Naive thymus-derived CD8-positive, alpha-beta T cell (primary cell): ENCODE measurements around the gene NUBPL. TPM values are rescaled to one million over a fixed set of nuclear protein-coding genes. Genes with fewer than 3 reads are reported as not detected.
"Not testable (repeated sequence)": the region's sequence is repeated elsewhere in the genome, so short reads cannot be mapped to it uniquely, and the experiment has no call there.

Source experiments
- ATAC-seq, 2 donors: fragments of 150-1000 bp; cut with Tn5 transposase in 1 of 2; sonication (Bioruptor Pico), chemical (Tn5 transposase) in 1 of 2; 1 replicate in 1 of 2; 2 replicates in 1 of 2; pipeline ENCODE4 v1.10.0; 2021; ENCODE audit warnings: mild to moderate bottlenecking in 2 of 2, moderate library complexity in 2 of 2
- POLR2A ChIA-PET: fragments of 350-600 bp; sonication (Branson Sonifier 250); formaldehyde crosslinking; loops from one replicate; lab custom pipeline; 2021; ENCODE audit warnings: antibody characterized with exemption; lab: Charles Lee
- DNase-seq, 10 donors: peaks; one replicate each; pipeline versions ENCODE4 v3.0.0 to v3.0.0-alpha.2; 2020 to 2022
- H3K27ac Mint-ChIP-seq, 10 donors: one replicate each; pipeline ENCODE4 v1.8.0; 2020 to 2022; ENCODE audit warnings: mild to moderate bottlenecking in 10 of 10, mixed read lengths in 10 of 10, moderate library complexity in 4 of 10, inconsistent platforms in 1 of 10
- H3K27me3 Mint-ChIP-seq, 5 donors: one replicate each; pipeline ENCODE4 v1.8.0; 2021 to 2022; ENCODE audit warnings: mixed read lengths in 5 of 5
- H3K36me3 Mint-ChIP-seq, 3 donors: one replicate each; pipeline ENCODE4 v1.8.0; 2020 to 2022; ENCODE audit warnings: mixed read lengths in 3 of 3, mild to moderate bottlenecking in 2 of 3, inconsistent platforms in 1 of 3
- H3K4me1 Mint-ChIP-seq, 4 donors: one replicate each; pipeline ENCODE4 v1.8.0; 2021 to 2022; ENCODE audit warnings: mixed read lengths in 4 of 4
- H3K4me3 Mint-ChIP-seq, 10 donors: one replicate each; pipeline ENCODE4 v1.8.0; 2020 to 2022; ENCODE audit warnings: mild to moderate bottlenecking in 10 of 10, mixed read lengths in 10 of 10, moderate library complexity in 6 of 10, inconsistent platforms in 1 of 10
- H3K9me3 Mint-ChIP-seq, 9 donors: one replicate each; pipeline ENCODE4 v1.8.0; 2020 to 2022; ENCODE audit warnings: mixed read lengths in 9 of 9, mild to moderate bottlenecking in 3 of 9, inconsistent platforms in 1 of 9, moderate library complexity in 1 of 9
- polyA plus RNA-seq, 3 donors: library from polyadenylated mRNA; unstranded; fragments of 300-500 nt; fragmentation: Illumina TruSeq; gene quantifications; one replicate each; pipeline ENCODE4 v1.2.3, GENCODE V29; 2021
- total RNA-seq, 8 experiments: library from RNA in 2 of 8; stranded (reverse) in 2 of 8; gene quantifications; one replicate each; pipeline ENCODE4 v1.2.3 and lab custom pipeline; 2021 to 2026

The NUBPL gene
- total and polyA plus RNA-seq, 5 experiments from 2014 or later: 6.7 to 11.3 (median 8.6) TPM

DNA sequence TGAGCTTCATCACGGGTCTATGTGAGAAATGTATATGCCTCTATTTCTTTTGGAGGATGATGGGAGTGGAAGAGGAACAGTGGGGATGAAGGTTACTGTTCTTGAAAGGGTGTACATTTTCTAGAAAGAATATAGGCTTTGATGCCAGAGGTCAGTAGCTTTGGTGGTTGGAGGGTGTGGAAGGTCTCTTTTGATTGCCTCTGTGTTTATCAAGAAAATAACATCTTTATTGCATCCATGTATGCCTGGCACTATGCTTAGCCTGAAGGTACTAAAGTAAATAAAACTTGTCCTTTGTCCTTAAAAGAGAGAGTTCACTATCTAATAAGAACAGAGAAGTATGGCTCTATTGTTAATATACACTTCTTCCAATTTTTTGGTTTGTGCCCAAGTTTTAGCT is 201.8 kb downstream of the NUBPL start:
- Mint-ChIP-seq H3K27me3 (no peaks in the 10 kb centered on the region), H3K27ac (no peak overlapping the region), H3K9me3 (peaks cover 0 to 3% (median 0%) of the 10 kb centered on the region in 9 donors), H3K4me1 (no peaks in the 10 kb centered on the region), H3K36me3 (peaks cover 0 to 13% (median 3%) of the 10 kb centered on the region in 3 donors), H3K4me3 (no peak overlapping the region)
- ATAC-seq (no peak), DNase-seq (no peak)
- POLR2A ChIA-PET: no interaction called here

DNA sequence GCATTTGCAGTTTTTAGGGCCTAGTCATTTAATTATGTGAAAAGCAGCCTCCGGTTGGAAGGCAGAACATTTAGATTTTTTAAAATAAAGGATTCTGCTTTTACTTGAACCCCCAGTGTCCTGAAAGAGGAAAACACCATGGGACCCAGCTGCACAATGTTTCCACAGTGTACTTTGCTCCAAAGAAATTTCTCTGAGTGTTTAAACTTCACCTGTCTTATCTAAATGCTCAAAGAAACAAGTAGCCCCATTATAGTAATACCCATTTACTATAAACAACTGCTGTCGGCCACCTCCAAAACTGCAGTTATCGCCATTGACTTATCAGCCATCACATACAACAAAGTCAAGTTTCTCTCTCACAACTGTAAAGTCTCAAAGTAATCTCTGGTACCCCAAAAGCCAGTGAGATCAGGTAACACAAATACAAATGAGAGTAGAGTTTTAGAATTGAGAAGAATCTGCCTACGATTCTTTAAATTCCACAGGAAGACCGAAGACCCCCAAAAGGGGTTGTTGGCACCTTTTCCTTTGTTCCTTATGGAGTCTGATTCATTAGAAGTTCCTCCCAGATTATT is 205.2 kb downstream of the NUBPL start:
- H3K27ac Mint-ChIP-seq: no peak overlapping the region
- no peaks in the 10 kb centered on the region for H3K27me3 Mint-ChIP-seq
- peaks cover 0 to 2% (median 0%) of the 10 kb centered on the region in 4 donors for H3K4me1 Mint-ChIP-seq
- DNase-seq (no peak), ATAC-seq (no peak)
- peaks cover 0 to 1% (median 0%) of the 10 kb centered on the region in 9 donors for H3K9me3 Mint-ChIP-seq
- H3K36me3 Mint-ChIP-seq: peaks cover 0 to 14% (median 0%) of the 10 kb centered on the region in 3 donors
- POLR2A ChIA-PET: no interaction called here
- no peak overlapping the region for H3K4me3 Mint-ChIP-seq

DNA sequence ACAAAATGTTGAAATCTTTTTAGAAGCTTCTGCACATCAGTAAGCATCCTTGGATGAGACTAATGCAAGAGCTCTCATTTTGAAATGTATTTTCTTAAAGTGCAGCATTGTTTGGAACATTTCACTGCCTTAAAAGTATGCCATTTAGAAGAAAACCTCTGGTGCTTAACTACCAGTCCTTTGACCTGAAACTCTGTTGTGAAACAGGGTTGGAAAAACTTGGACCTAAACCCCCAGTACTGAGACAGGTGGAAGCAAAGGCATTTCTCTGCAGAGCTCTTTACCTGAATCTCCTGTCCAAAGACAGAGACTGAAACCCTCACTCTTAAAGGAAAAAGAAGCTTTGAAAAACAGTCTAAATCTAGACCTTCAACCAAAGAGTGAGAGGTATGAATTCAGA is 207.2 kb downstream of the NUBPL start:
- no peaks in the 10 kb centered on the region for H3K9me3 Mint-ChIP-seq
- POLR2A ChIA-PET: no interaction called here

DNA sequence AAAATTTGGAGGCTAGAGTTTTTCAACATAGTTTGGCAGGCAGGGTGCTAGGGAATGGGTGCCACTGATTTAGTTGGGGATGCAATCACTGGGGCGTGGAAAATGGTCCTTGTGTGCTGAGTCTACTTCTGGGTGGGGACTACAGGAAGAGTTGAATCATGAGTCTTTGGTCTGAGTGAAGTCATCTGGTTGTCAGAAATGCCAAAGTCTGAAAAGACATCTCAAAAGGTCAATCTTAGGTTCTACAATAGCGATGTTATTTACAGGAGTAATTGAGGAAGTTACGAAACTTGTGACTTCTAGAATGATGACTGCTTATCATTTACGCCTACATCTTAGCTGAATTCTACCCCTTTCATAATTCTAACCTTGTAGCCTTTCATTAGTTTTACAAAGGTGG is 209.1 kb downstream of the NUBPL start:
- Mint-ChIP-seq H3K36me3 (peaks cover 7 to 18% (median 17%) of the 10 kb centered on the region in 3 donors), H3K4me3 (no peak overlapping the region), H3K4me1 (peaks cover 0 to 2% (median 0%) of the 10 kb centered on the region in 4 donors), H3K27me3 (no peaks in the 10 kb centered on the region), H3K27ac (no peak overlapping the region), H3K9me3 (no peaks in the 10 kb centered on the region)
- DNase-seq (no peak), ATAC-seq (no peak)
- POLR2A ChIA-PET: no interaction called here

More for the DNA sequence above, 207.2 kb downstream of the NUBPL start:
- Mint-ChIP-seq H3K27me3 (no peaks in the 10 kb centered on the region), H3K36me3 (peaks cover 0 to 13% (median 2%) of the 10 kb centered on the region in 3 donors), H3K27ac (no peak overlapping the region), H3K4me3 (no peak overlapping the region), H3K4me1 (peaks cover 0 to 2% (median 0%) of the 10 kb centered on the region in 4 donors)
- DNase-seq (no peak), ATAC-seq (no peak)

DNA sequence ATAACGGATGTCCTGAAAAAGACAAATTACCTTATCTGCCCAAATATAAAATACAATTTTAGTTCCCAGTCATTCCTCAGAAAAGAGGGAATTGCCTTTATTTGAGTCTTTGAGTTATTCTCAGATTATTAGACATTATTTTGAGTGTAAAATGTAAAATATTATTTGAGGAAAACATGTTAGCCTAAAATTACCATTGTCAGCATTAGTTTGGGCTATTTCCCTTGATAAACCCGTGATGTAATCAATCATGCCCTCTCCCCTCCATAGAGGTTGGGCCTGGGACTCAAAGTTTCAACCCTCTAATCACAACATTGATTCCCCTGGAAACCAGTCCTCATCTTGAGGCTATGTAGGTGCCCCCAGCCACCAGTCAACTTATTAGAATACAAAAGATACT is 213.4 kb downstream of the NUBPL start:
- POLR2A ChIA-PET: no interaction called here
- H3K4me3 Mint-ChIP-seq: no peak overlapping the region
- no peak overlapping the region for H3K27ac Mint-ChIP-seq
- ATAC-seq (no peak), DNase-seq (no peak)
- H3K9me3 Mint-ChIP-seq: peaks cover 0 to 20% (median 5%) of the 10 kb centered on the region in 9 donors
- peaks cover 0 to 2% (median 0%) of the 10 kb centered on the region in 4 donors for H3K4me1 Mint-ChIP-seq
- no peaks in the 10 kb centered on the region for H3K27me3 Mint-ChIP-seq
- peaks cover 29 to 49% (median 32%) of the 10 kb centered on the region in 3 donors for H3K36me3 Mint-ChIP-seq

DNA sequence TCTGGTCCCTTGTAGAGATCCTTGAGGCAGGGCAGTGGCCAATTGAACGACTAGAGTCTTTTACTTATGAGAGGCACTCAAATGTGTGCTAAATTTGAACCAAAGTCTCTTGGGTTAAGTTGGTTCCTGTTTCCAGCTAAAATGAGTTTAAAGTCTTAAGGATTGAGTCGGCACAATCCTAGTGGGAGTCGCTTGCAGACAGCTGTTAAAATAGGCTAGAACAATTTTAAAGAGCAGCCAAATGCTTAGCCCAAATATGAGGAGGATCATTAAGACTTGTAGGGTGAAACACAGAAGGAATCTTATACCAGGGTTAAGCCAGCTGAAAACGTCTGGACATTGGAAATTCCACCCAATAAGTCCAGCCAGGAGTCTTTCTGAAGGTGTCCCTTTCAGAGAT is 216.1 kb downstream of the NUBPL start:
- no peak overlapping the region for H3K4me3 Mint-ChIP-seq
- ATAC-seq (no peak), DNase-seq (no peak)
- no peaks in the 10 kb centered on the region for H3K4me1 Mint-ChIP-seq
- H3K9me3 Mint-ChIP-seq: peaks cover 0 to 37% (median 21%) of the 10 kb centered on the region in 9 donors
- POLR2A ChIA-PET: no interaction called here
- peaks cover 33 to 67% (median 40%) of the 10 kb centered on the region in 3 donors for H3K36me3 Mint-ChIP-seq
- H3K27me3 Mint-ChIP-seq: no peaks in the 10 kb centered on the region
- H3K27ac Mint-ChIP-seq: no peak overlapping the region

DNA sequence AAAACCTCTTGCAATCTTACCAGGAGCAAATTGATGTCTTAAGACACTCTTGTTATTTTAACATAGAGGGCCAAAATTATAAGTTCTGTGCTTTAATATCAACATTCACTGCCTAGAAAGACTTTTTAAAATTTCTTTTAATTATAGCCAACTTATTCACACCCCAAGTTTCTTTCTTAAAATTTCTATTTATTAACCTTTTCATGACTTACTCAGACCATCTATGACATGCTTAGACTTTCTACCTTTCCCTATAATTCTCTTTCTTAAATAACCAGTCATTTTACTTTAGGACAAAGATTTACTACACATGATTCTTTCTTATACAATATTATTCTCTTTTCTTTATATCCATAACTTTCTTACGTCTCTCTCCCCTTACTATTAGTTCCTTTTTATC is 220.4 kb downstream of the NUBPL start:
- Mint-ChIP-seq H3K27me3 (no peaks in the 10 kb centered on the region), H3K4me1 (peaks cover 0 to 3% (median 0%) of the 10 kb centered on the region in 4 donors), H3K27ac (no peak overlapping the region), H3K36me3 (peaks cover 13 to 53% (median 32%) of the 10 kb centered on the region in 3 donors), H3K9me3 (peaks cover 0 to 39% (median 21%) of the 10 kb centered on the region in 9 donors), H3K4me3 (no peak overlapping the region)
- ATAC-seq (no peak), DNase-seq (no peak)
- POLR2A ChIA-PET: no interaction called here

DNA sequence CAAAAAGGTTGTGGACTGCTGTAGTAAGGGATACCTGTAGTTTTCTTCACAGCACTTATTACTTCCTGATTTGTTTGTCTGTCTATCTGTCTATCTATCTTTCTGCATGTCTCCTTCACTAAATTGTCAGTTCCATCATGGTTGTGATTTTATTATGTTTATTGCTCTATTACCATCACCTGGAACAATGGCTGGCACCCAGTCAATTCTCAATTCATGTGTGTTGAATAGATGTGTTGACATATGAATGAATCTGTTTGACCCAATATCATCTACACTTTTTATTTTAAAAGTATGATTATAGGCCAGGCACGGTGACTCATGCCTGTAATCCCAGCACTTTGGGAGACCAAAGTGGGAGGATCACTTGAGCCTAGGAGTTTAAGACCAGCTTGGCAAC is 224.4 kb downstream of the NUBPL start:
- ATAC-seq (no peak), DNase-seq (no peak)
- peaks cover 0 to 5% (median 0%) of the 10 kb centered on the region in 4 donors for H3K4me1 Mint-ChIP-seq
- POLR2A ChIA-PET: no interaction called here
- no peaks in the 10 kb centered on the region for H3K27me3 Mint-ChIP-seq
- peaks cover 24 to 42% (median 27%) of the 10 kb centered on the region in 3 donors for H3K36me3 Mint-ChIP-seq
- no peak overlapping the region for H3K4me3 Mint-ChIP-seq
- H3K27ac Mint-ChIP-seq: no peak overlapping the region
- peaks cover 0 to 17% (median 11%) of the 10 kb centered on the region in 9 donors for H3K9me3 Mint-ChIP-seq

DNA sequence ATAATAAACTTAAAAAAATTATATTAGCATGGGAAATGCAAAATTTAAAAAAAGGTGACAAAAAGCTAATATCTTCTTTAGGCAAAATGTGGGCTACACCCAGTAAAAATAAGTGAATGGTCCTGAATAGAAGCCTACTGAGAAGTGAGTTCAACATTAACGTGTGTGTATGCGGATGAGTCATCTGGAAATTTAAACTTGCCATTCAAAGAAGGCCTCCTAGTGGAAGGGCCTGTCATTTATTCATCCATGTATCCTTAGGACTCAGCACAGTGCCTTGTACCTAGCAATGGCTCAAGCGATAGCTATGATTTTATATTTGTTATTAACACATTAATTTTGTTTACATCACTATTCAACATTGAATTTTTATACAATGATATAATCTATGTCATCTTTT is 226.2 kb downstream of the NUBPL start:
- peaks cover 0 to 5% (median 0%) of the 10 kb centered on the region in 9 donors for H3K9me3 Mint-ChIP-seq
- H3K4me1 Mint-ChIP-seq: peaks cover 0 to 5% (median 0%) of the 10 kb centered on the region in 4 donors
- ATAC-seq (no peak), DNase-seq (no peak)
- no peaks in the 10 kb centered on the region for H3K27me3 Mint-ChIP-seq
- H3K36me3 Mint-ChIP-seq: peaks cover 16 to 29% (median 24%) of the 10 kb centered on the region in 3 donors
- H3K4me3 Mint-ChIP-seq: no peak overlapping the region
- H3K27ac Mint-ChIP-seq: no peak overlapping the region
- POLR2A ChIA-PET: no interaction called here

DNA sequence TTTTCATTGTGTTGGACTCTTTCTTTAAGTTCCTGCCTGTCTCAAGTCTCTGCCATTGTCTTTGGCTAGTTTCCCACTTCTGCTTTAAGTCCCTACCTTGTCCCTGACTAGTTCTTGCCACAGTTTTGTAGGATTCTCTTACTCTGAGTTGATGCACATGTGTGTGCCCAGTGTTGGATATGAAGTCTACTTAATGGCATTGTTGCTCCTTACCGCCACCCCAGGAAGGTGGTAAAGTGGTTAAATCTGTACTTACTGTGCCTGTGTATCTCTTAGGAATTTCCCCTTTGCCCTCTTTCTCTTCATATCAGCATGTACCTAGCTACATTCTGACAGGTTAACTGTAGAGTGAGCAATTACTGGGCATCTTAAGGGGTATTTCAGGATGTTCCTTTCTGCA is 227.1 kb downstream of the NUBPL start:
- peaks cover 16 to 32% (median 29%) of the 10 kb centered on the region in 3 donors for H3K36me3 Mint-ChIP-seq

DNA sequence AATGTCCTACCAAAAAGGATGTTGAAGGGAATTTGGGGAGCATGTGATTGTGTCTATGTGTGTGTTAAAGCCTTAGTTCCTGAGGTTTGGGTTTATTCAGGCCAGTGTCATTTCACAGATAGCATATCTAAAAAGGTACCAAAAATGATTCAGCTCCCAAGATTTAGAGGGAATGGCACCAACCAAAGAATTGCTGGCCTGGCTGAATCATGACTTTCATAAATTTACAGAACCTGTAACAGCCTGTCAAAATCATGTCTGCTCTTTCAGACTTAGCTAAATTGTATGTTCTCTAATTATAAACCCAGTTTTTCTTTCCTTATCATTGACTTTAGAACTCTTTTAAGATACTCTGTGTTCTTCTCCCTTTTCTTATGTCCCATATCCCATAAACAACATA is 231.5 kb downstream of the NUBPL start:
- Mint-ChIP-seq H3K4me1 (peaks cover 0 to 1% (median 0%) of the 10 kb centered on the region in 4 donors), H3K4me3 (no peak overlapping the region), H3K9me3 (peaks cover 0 to 10% (median 5%) of the 10 kb centered on the region in 9 donors), H3K27me3 (no peaks in the 10 kb centered on the region), H3K27ac (no peak overlapping the region), H3K36me3 (peaks cover 9 to 23% (median 22%) of the 10 kb centered on the region in 3 donors)
- DNase-seq (no peak), ATAC-seq (no peak)
- POLR2A ChIA-PET: no interaction called here

More for the DNA sequence above, 227.1 kb downstream of the NUBPL start:
- H3K4me3 Mint-ChIP-seq: no peak overlapping the region
- ATAC-seq (no peak), DNase-seq (no peak)
- POLR2A ChIA-PET: no interaction called here
- H3K9me3 Mint-ChIP-seq: peaks cover 0 to 8% (median 2%) of the 10 kb centered on the region in 9 donors
- peaks cover 0 to 5% (median under 1%) of the 10 kb centered on the region in 4 donors for H3K4me1 Mint-ChIP-seq
- no peak overlapping the region for H3K27ac Mint-ChIP-seq
- no peaks in the 10 kb centered on the region for H3K27me3 Mint-ChIP-seq

DNA sequence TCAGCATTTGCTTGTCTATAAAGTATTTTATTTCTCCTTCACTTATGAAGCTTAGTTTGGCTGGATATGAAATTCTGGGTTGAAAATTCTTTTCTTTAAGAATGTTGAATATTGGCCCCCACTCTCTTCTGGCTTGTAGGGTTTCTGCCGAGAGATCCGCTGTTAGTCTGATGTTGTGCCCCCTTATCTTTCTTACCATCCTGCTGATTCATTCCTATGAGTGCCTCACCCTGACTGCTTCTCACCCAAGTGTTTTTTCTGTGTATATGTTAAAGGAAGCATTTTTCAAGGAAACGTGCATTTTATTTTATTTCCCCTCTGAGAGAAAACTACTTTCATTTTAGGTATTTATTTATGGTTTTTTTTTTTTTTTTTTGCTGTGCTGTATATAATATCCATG is 236.7 kb downstream of the NUBPL start:
- ATAC-seq, H3K4me1 Mint-ChIP-seq, H3K27me3 Mint-ChIP-seq, H3K4me3 Mint-ChIP-seq, H3K27ac Mint-ChIP-seq, POLR2A ChIA-PET, DNase-seq: not testable (repeated sequence)
- peaks cover 0 to 34% (median 14%) of the 10 kb centered on the region in 9 donors for H3K9me3 Mint-ChIP-seq
- peaks cover 23 to 55% (median 41%) of the 10 kb centered on the region in 3 donors for H3K36me3 Mint-ChIP-seq

DNA sequence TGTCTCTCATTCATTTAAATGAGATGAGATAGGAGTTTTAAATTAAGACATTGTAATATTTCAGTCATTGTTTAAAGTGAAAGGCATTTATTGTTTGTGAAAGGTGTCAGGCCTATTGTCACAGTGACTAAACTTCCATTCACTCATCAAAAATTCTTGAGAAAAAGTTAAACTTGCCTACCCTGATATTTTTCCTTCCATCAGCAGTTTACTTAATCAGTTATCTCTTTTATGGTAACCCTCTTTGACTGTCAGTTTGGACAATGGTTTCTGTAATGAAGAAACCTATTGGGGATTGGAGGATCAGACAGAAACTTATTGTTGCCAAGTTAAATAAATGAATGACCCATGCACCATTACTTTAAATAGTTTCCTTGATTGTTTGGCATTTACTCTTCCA is 241.6 kb downstream of the NUBPL start:
- no peak for ATAC-seq
- H3K36me3 Mint-ChIP-seq: peaks cover 44 to 80% (median 51%) of the 10 kb centered on the region in 3 donors

More for the DNA sequence above, 241.6 kb downstream of the NUBPL start:
- Mint-ChIP-seq H3K27ac (no peak overlapping the region), H3K4me3 (no peak overlapping the region), H3K27me3 (no peaks in the 10 kb centered on the region), H3K9me3 (peaks cover under 1 to 66% (median 20%) of the 10 kb centered on the region in 9 donors), H3K4me1 (no peaks in the 10 kb centered on the region)
- DNase-seq: no peak
- POLR2A ChIA-PET: no interaction called here
